Measurements from ENCODE around the gene KCTD1. TPM values are rescaled to one million over a fixed set of nuclear protein-coding genes. Genes with fewer than 3 reads are reported as not detected.

The KCTD1 gene
- total RNA-seq, 1 donor from 2014 or later, result 40.2 TPM

GRCh38 chr18:26544451-26544850, 3.9 kb downstream of the KCTD1 start:
- no peak for TF ChIP-seq CTCF (conservative IDR thresholded peaks at IDR 0.05; ENCODE audit: low read depth, low read length)
- H3K4me3 ChIP-seq (ENCODE audit: low read depth, low read length), result peak overlapping the region; percentile 70
- no peak for DNase-seq (ENCODE audit: low read depth)

GRCh38 chr18:26543373-26543772, 5.0 kb downstream of the KCTD1 start:
- DNase-seq (ENCODE audit: low read depth), result no peak
- peak overlapping the region; percentile 70 for H3K4me3 ChIP-seq (ENCODE audit: low read depth, low read length)
- TF ChIP-seq CTCF (conservative IDR thresholded peaks at IDR 0.05; ENCODE audit: low read depth, low read length), result no peak

GRCh38 chr18:26540043-26540628, 8.2 kb downstream of the KCTD1 start:
- H3K4me3 ChIP-seq (ENCODE audit: low read depth, low read length), result no peak overlapping the region
- DNase-seq (ENCODE audit: low read depth), result no peak
- TF ChIP-seq CTCF (conservative IDR thresholded peaks at IDR 0.05; ENCODE audit: low read depth, low read length), result no peak

- DNase-seq (ENCODE audit: low read depth), result no peak
Observed at GRCh38 chr18:26538524-26538923, 9.8 kb downstream of the KCTD1 start.

GRCh38 chr18:26536664-26537063, 11.7 kb downstream of the KCTD1 start:
- no peak for TF ChIP-seq CTCF (conservative IDR thresholded peaks at IDR 0.05; ENCODE audit: low read depth, low read length)
- no peak for DNase-seq (ENCODE audit: low read depth)
- H3K4me3 ChIP-seq (ENCODE audit: low read depth, low read length), result no peak overlapping the region

More at GRCh38 chr18:26538524-26538923, 9.8 kb downstream of the KCTD1 start:
- no peak overlapping the region for H3K4me3 ChIP-seq (ENCODE audit: low read depth, low read length)
- no peak for TF ChIP-seq CTCF (conservative IDR thresholded peaks at IDR 0.05; ENCODE audit: low read depth, low read length)

- no peak for DNase-seq (ENCODE audit: low read depth)
- no peak for TF ChIP-seq CTCF (conservative IDR thresholded peaks at IDR 0.05; ENCODE audit: low read depth, low read length)
- H3K4me3 ChIP-seq (ENCODE audit: low read depth, low read length), result no peak overlapping the region
Observed at GRCh38 chr18:26536032-26536431, 12.3 kb downstream of the KCTD1 start.

GRCh38 chr18:26535630-26536029, 12.7 kb downstream of the KCTD1 start:
- no peak for DNase-seq (ENCODE audit: low read depth)
- H3K4me3 ChIP-seq (ENCODE audit: low read depth, low read length), result no peak overlapping the region
- no peak for TF ChIP-seq CTCF (conservative IDR thresholded peaks at IDR 0.05; ENCODE audit: low read depth, low read length)
